ENCODE results near the gene ARVCF.

The ARVCF gene

DNA sequence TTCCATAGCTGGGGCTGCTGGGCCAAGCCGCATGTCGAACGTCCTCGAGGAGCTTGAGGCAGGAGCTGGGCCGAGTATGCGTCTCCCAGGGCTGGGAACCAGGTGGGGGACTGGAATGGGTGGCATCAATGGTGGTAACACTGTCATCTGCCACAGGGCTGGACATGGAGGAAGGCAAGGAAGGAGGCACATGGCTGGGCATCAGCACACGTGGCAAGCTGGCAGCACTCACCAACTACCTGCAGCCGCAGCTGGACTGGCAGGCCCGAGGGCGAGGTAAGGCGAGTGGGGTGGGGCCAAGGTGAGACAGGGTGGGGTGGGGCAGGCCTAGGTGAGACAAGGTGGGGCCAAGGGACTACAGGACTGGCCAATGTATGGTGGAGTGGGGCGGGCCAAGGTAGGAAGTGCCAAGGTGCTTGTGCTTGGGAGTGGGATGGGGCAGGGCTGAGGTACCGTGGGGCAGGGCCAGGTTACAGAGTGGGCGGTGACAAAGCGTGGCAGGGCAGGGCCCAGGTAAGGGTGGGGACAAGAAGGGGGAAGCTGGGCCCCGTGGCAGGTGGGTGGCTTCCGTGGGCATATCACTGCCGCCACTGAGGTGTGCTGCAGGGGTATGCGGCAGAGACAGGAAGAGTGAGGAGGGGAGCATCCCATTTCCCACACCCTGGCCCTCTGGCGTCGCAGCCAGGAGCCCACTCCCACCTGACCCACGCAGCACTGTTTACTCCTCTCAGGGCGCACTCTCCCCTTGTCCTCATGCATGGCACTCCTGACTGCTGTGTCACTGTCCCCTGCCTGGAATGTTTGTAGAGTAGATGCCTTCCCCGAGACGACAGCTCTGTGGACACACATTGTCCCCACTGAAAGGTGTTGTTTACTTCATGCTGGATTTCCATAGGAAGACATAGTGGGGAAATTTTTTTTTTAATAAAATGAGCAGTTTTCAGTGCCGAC lies 36.0 kb upstream of the ARVCF start:
- DNase-seq = no peak

- no peak for DNase-seq
Observed at GRCh38 chr22:20051927-20052308, 35.3 kb upstream of the ARVCF start.

DNA sequence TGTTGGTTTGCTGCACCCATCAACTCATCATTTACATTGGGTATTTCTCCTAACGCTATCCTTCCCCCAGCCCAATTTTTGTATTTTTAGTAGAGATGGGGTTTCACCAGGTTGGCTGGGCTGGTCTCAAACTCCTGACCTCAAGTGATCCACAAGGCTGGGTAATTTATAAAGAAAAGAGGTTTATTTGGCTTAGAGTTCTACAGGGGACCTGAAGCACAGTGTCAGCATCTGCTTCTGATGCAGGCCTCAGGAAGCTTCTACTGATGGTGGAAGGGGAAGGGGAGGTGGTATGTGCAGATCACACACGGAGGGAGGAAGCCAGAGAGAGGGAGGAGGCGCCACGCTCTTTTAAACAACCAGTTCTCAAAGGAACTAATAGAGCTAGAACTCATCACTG lies 30.1 kb upstream of the ARVCF start:
- DNase-seq = no peak

DNA sequence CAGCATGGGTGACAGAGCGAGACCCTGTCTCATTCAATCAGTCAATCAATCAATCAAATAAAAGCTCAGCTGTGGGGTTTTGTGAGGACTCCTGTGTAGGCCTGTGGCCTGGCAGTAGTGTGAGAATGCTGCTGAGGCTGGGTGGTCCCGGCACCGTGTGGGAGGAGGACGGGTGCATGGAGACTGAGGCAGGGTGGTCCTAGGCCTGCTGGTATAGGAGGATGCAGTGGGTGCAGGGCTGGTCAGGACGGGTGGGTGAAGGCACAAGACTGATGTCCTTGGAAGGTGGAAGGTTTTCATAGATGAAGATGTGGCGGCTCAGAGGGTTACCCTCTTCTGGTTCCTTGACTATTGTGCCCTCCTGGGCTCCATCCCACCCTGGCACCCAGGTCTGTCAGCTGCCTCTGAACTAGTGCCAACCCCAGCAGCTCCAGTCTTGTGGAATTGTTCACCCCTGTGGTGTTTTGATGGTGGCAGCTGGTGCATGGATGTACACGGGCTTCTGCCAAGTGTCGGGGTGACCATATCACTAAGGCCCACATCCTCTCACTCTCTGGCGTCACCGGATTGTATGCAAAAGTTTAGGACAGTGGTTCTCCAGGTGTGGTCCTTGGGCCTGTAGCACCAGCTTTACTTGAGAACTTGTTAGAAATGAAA lies 28.0 kb upstream of the ARVCF start:
- peak; percentile 58 for DNase-seq

DNA sequence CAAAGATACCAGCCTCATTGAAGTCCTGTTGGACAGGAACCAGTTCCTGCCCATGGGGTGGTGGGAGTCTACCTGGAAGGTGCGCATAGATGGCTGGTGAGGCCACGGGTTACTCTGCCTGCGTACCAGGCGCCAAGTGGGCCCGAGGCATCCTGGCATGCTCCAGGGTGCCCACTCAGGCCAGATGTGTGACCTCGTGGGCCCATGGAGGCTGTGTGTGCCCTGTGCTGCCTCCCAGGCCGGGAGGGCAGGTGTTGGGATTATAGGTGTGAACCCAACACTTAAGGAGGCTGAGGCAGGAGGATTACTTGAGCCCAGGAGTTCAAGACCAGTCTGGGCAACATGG lies 27.3 kb upstream of the ARVCF start:
- no peak for DNase-seq

GRCh38 chr22:20043057-20043996 lies 26.7 kb upstream of the ARVCF start:
- DNase-seq = no peak

DNA sequence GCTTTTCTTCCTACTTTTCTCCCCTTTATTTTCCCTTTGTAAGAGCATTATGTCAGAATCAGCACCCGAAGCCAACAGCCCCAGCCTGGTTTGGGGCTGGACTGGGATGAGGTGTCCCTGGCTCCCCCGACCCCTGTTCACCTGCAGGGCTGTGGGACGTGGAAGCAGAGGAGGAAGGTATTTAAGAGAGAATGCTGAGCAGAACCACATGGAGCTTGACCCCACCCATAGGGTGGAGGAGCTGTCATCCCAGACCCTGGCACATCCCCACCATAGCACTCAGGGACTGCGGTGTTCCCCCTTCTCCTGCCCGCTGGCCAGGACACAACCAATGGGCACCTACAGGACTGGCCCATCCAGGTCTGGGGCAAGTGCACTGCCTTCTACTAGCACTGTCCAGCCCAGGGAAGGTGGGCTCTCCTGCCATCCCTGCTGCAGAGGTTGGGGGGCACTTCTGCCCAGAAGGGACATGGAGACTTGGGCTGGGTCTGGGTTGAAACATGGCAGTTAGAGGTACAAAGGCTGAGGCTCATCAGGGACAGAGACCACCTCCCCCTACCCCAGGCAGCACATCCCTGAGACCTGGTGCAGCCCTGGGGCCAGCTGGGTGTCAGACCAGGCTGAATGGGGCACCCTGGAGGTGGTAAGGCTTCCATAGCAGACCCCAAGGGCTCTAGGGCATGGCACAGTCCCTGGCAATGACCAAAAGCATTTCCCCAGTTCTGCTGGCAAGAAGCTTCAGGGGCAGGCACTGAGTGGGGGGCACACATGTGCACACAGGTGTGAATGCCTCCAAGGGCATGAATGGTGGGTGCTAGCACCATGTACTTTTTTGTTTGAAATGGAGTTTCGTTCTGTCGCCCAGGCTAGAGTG lies 23.9 kb upstream of the ARVCF start:
- no peak for DNase-seq

GRCh38 chr22:20039683-20040325 lies 23.2 kb upstream of the ARVCF start:
- DNase-seq = no peak

GRCh38 chr22:20038574-20038973 lies 22.0 kb upstream of the ARVCF start:
- DNase-seq = no peak

- DNase-seq = no peak
Observed at GRCh38 chr22:20037419-20037818, 20.8 kb upstream of the ARVCF start.

GRCh38 chr22:20036535-20037392 lies 20.1 kb upstream of the ARVCF start:
- no peak for DNase-seq

GRCh38 chr22:20036084-20036482 lies 19.5 kb upstream of the ARVCF start:
- DNase-seq = no peak

GRCh38 chr22:20035375-20036083 lies 18.9 kb upstream of the ARVCF start:
- no peak for DNase-seq

DNA sequence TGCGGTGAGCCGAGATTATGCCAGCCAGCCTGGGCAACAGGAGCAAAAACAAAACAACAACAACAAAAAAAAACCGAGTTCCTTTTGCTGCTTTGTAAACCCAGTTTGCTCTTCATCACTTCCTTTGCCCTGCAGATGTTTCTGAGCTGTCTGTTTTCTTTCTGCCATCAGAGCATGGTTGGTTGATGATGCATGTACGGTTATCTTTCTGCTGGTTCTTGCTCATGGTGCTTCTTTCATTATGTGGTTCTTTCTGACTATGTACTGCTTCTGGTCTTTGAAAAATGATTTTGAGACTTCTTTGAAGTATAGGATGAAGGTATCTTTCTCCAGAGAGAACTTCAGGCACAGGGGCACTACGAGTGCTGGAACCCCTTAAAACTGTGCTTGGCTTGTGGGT lies 17.5 kb upstream of the ARVCF start:
- no peak for DNase-seq

GRCh38 chr22:20033045-20033706 lies 16.6 kb upstream of the ARVCF start:
- DNase-seq = no peak

- DNase-seq = no peak
Observed at GRCh38 chr22:20032407-20032991, 15.9 kb upstream of the ARVCF start.

DNA sequence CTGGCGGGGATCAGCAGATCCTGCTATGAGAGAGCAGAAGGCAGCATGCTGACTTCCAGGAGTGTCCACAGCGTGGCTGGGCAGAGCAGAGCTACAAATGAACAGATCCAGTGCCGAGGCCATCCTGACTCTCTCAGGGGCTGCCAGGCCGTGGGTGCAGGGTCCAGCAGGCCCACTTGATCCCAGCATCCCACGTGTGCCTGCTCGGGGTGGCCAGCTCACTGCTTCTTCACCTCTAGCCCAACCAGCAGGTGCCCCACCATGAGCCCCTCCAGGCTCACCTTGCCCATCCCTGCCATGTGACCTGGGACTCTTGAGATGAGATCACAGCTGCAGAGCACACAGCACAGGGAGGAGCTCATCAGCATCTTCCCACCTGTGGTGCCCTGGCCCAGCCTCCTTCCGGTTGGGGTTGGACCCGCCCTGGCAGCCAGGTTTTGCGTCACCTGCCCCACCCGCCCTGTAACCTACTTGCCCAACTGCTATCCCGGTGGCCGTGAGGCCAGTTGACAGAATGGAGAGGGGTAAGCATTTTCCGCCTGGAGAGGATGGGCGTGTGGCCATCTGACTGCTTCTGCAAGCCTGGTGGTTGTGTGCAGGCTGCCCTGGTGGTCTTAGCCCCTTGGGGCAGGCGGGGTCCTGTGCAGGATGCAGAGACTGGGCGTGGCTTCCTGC lies 15.2 kb upstream of the ARVCF start:
- DNase-seq = no peak

- no peak for DNase-seq
Observed at GRCh38 chr22:20029550-20030225, 13.1 kb upstream of the ARVCF start.

Data from retina (tissue), 1 donor.